Midbrain (tissue), 1 donor: Measurements from ENCODE around the gene STARD3.
A peak's percentile ranks its signal among the peaks of the same experiment; 100 is the strongest.

ENCODE experiments used
- DNase-seq: peaks from one replicate; lab custom pipeline; 2025; lab: John Stamatoyannopoulos, UW

Gene STARD3

DNA sequence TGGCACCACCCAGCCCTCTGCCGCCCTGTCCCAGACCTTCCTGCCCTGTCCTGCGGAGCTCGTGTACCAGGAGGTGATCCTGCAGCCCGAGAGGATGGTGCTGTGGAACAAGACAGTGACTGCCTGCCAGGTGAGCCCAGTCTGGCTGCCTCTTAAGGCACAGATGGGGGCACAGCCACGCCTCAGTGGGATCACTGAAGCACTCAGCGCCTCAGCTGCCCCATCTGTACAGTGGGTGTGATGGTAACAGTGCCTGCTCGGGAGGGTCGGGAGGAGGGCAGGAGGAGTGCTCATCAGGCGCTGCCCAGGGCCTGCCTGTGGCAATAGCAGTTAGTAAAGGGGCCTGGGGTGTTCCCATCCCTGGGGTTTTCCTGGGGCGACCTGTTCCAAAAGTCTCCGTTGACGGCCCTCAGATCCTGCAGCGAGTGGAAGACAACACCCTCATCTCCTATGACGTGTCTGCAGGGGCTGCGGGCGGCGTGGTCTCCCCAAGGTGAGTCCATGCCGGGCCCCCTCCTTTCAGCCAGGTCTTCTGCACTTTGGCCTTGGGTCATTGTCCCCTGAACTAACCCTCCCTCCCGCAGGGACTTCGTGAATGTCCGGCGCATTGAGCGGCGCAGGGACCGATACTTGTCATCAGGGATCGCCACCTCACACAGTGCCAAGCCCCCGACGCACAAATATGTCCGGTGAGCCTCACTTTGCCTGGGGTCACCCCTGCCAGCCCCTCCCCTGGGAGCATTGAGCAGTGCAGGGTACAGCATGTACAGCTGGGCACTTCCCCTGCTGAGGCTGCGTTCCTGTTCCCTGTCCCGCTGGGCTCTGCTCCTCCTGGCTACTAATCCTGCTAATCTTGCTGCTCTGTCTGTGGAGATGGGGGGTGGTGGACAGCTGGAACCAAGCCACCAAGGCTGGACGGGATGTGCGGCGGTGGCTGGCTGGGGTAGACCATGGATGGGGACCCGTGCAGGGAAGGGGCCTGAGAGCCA is 23.7 kb downstream of the STARD3 start:
- no peak for DNase-seq

DNA sequence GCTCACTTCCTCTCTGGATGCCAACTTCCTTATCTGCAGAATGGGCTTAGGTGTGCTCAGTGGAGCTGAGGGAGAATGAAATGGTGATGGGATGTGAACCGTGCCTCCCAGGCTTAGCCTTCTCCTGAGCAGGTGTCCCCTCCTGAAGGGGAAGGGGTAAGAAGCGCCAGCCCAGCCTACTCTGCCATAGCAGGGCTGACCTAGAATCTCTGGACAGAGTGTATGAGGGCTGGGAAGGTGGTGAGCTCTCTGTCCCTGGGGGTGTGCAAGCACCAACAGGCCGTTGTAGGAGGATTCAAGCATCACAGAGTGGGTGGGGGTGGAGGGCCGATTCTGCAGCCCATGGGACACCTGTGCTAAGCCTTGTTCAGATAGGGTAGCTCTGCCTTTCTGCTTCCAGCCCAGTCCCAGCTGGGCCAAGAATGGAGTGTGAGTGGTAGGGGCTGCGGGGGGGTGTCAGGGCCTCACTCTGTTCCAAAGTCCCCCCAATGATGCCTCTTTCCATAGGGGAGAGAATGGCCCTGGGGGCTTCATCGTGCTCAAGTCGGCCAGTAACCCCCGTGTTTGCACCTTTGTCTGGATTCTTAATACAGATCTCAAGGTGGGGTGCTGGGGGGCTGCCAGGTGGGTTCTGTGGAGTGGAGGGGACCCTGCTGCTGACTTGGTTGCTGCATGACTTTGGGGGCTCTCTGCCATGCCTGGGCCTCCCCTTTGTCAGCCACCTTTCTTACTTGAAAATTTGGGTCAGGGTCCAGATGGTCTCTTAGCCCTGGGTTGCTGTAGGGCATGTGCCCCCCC is 25.0 kb downstream of the STARD3 start:
- no peak for DNase-seq

DNA sequence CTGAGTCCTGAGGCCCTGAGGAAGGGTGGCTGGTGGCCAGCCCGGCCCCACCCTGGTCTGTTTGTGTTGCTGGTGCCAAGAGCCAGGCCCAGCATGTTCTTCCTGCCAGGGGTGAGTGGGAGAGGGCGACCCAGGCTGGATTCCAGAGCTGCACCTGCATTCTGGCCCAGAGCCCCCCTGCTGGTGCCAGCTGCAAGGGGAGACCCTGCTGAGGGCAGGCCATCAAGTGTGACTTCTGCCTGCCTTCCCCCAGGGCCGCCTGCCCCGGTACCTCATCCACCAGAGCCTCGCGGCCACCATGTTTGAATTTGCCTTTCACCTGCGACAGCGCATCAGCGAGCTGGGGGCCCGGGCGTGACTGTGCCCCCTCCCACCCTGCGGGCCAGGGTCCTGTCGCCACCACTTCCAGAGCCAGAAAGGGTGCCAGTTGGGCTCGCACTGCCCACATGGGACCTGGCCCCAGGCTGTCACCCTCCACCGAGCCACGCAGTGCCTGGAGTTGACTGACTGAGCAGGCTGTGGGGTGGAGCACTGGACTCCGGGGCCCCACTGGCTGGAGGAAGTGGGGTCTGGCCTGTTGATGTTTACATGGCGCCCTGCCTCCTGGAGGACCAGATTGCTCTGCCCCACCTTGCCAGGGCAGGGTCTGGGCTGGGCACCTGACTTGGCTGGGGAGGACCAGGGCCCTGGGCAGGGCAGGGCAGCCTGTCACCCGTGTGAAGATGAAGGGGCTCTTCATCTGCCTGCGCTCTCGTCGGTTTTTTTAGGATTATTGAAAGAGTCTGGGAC is 25.8 kb downstream of the STARD3 start:
- DNase-seq: no peak

DNA sequence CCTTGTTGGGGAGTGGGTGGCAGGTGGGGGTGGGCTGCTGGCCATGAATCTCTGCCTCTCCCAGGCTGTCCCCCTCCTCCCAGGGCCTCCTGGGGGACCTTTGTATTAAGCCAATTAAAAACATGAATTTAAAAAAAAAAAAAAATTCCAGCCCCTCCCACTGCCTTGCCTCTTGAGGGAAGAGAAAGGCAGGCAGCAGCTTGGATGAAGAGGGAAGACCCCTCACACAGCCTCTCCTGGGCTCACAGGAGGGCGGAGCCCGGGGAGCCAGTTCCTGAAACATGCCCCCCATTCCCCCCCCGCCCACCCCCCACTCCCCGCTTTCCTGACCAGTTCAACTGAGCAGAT is 26.4 kb downstream of the STARD3 start:
- DNase-seq: no peak

DNA sequence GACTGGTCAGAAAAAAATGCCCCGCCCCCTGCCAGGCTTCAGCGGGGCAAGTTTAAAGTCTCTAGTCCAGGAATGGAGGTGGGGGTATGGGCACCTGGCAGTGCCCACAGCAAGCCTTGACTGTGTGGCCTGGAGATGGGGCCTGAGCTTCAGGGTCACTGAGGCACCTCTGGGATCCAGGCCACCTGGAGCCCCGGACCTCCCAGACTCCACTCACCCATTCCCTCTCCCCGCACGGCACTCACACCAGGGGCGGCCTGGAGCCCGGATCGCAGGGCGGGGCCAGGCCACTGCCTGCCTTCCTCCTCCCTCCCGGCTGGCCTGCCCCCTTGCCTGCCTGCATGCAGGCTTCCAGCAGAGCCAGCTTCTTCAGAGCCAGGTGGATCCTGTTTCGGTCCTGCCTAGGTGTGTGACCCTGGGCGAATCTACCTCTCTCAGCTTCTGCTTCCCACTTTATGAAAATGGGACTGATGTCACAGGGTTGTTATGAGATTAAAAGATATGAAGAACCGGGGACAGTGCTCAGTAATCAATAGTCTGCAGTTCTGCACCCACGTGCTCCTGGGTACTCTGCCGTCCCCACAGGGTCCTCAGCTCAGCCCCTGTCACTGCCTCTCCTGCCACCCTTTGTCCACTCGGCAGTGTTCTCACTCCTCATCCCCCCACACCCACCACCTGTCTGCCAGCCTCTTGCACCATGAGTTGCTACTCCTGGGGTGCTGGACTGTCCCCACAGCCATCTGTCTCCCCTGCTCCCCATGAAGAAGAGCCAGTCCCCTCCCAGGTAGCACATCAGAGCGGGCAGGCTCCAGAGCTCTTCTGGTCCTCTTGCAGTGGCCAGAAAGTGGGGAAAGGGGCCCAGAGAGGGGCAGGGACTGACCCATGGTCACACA is 27.0 kb downstream of the STARD3 start:
- DNase-seq: no peak

DNA sequence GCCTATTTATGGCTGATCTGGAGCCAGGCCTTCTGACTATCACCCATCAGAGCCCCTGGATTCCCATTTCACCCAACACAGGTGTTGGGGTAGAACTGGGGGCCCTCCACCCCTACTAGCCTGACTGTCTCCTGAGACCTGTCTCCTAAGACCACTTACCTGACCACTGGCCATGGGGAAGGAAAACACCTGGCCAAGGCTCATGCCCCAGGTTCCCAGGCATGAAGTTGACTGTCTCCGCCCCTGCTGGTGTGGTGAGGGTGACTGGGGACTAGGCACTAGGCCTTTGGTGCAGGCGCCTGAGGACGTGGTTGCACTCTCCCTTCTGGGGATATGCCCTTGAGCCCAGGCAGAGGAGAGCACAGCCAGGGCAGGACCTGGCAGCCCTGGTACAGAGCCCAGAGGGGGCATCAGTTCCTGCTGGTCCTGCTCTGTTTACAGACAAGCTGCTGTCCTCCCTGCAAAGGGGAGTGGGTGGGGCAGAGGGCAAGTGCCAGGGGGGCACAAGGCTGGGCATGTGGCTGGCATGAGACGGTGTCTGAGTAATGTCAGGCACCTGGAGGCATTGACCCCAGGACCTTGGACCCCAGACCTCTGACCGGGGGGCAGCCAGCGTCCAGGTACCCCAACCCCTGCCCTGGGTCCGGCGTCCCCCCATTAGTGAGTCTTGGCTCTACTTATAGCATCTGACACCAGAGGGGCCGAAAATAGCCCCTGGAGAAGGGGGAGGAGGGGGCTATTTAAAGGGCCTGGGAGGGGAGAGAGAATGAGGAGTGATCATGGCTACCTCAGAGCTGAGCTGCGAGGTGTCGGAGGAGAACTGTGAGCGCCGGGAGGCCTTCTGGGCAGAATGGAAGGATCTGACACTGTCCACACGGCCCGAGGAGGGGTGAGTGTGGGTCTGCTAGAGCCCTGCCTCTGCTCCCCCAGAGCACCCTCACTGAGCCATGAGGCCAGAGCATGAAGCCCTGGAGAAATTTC is 27.9 kb downstream of the STARD3 start, which contains the start of gene TCAP:
TSS of gene TCAP (plus strand) at position 769 of the 981 bp plus-strand sequence. CDS start at position 780, 11 bp downstream.
- DNase-seq: no peak

DNA sequence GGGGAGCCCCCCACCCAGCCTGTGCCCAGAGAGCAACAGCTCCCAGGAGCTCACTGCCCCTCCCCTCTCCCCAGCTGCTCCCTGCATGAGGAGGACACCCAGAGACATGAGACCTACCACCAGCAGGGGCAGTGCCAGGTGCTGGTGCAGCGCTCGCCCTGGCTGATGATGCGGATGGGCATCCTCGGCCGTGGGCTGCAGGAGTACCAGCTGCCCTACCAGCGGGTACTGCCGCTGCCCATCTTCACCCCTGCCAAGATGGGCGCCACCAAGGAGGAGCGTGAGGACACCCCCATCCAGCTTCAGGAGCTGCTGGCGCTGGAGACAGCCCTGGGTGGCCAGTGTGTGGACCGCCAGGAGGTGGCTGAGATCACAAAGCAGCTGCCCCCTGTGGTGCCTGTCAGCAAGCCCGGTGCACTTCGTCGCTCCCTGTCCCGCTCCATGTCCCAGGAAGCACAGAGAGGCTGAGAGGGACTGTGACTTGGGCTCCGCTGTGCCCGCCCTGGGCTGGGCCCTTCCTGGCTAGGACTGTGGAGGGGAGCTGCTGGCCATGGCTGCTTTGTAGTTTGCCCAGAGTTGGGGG is 28.8 kb downstream of the STARD3 start:
- peak; percentile 50 for DNase-seq

DNA sequence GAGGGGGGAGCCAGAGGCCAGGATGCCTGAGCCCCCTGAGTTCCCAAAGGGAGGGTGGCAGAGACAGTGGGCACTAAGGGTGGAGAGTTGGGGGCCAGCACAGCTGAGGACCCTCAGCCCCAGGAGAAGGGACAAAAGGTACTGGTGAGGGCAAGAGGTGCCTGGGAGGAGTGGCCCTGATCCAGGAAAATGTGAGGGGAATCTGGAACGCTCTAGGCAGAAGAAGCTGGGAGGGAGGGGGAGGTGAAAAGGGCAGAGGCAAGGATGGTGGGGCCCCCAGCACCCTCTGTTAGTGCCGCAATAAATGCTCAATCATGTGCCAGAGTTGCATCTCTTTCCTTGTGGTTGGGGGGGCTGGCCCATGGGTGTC is 29.3 kb downstream of the STARD3 start:
- peak; percentile 59 for DNase-seq

DNA sequence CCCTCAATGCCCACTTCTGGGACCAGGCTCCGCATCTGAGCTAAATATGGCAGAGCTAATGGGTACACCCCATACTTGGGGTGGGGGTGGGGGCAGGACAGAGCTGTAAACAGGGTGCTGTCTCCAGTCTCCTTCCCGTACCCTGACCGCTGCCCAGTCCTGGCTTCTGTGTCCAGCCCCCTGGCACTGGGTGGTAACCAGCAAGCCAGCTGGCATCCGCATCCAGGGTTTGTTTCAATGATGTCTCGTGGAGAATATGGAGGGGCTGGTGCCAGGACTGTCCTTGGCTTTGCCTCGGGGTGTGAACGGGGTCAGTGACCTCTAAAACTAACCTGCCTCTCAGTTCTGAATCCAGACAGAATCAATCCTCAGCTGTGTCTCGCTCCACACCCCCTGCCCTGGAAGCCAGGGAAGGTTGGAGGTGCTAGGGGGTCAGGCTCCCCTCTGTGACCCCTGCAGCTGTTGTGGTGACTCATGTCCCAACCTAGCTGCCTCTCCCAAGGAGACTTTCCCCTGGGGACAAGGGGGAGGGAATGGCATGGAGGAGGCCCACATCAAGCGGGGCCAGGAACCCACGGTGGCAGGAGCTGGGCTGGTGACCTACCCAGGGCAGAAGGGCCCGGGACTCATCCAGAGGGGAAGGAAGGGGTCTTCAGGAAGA is 29.8 kb downstream of the STARD3 start:
- peak; percentile 59 for DNase-seq

DNA sequence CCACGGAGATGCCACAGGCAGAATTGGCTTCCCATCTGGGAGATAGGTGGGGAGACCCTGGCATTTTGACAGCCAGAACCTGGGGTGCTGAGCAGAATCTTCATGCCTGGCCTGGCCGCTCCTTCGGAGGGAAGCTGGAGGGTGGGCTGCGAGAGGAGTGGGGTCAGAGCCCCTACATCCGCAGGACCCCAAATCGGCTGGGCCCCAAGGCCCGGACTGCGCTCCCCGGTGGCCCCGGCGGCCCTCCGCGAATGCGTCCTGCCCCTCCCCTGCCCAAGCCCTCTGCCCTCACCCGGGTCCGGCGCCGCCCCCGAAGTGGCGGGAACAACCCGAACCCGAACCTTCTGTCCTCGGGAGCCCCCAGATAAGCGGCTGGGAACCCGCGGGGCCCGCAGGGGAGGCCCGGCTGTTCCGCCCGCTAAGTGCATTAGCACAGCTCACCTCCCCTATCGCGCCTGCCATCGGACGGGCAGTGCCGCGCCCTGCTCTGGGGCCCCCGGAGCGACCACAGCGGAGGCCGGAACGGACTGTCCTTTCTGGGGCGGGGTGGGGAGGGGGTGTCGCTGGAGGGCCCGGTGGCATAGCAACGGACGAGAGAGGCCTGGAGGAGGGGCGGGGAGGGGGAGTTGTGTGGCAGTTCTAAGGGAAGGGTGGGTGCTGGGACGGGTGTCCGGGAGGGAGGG is 30.5 kb downstream of the STARD3 start:
- DNase-seq: no peak

DNA sequence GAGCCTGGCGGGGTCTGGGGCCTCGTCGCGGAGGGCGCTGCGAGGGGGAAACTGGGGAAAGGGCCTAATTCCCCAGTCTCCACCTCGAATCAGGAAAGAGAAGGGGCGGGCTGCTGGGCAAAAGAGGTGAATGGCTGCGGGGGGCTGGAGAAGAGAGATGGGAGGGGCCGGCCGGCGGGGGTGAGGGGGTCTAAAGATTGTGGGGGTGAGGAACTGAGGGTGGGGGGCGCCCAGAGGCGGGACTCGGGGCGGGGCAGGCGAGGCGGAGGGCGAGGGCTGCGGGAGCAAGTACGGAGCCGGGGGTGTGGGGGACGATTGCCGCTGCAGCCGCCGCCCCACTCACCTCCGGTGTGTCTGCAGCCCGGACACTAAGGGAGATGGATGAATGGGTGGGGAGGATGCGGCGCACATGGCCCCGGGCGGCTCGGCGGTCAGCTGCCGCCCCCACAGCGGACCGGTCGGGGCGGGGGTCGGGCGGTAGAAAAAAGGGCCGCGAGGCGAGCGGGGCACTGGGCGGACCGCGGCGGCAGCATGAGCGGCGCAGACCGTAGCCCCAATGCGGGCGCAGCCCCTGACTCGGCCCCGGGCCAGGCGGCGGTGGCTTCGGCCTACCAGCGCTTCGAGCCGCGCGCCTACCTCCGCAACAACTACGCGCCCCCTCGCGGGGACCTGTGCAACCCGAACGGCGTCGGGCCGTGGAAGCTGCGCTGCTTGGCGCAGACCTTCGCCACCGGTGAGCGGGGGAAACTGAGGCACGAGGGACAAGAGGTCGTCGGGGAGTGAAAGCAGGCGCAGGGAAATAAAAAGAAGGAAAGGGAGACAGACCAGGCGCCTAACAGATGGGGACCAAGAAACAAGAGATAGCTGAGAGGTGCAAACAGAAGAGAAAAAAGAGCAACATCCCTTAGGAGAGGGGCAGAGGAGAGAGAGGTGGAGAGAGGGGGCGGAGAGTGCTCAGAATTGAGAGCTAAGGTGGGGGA is 31.3 kb downstream of the STARD3 start, which contains the start of gene PNMT:
TSS of gene PNMT (plus strand) at position 509 of the 980 bp plus-strand sequence. CDS start at position 532, 23 bp downstream.
- peak; percentile 19 for DNase-seq

DNA sequence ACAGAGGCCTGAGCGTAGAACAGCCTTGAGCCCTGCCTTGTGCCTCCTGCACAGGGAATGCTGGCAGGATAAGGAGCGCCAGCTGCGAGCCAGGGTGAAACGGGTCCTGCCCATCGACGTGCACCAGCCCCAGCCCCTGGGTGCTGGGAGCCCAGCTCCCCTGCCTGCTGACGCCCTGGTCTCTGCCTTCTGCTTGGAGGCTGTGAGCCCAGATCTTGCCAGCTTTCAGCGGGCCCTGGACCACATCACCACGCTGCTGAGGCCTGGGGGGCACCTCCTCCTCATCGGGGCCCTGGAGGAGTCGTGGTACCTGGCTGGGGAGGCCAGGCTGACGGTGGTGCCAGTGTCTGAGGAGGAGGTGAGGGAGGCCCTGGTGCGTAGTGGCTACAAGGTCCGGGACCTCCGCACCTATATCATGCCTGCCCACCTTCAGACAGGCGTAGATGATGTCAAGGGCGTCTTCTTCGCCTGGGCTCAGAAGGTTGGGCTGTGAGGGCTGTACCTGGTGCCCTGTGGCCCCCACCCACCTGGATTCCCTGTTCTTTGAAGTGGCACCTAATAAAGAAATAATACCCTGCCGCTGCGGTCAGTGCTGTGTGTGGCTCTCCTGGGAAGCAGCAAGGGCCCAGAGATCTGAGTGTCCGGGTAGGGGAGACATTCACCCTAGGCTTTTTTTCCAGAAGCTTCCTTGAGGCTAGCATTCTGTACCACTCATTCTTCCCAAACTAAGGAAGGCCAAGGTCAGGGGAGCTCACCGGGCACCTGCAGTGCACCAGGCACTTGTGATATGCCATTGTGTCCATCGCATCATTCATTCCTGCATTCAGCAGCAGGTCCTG is 33.2 kb downstream of the STARD3 start:
- DNase-seq: no peak

DNA sequence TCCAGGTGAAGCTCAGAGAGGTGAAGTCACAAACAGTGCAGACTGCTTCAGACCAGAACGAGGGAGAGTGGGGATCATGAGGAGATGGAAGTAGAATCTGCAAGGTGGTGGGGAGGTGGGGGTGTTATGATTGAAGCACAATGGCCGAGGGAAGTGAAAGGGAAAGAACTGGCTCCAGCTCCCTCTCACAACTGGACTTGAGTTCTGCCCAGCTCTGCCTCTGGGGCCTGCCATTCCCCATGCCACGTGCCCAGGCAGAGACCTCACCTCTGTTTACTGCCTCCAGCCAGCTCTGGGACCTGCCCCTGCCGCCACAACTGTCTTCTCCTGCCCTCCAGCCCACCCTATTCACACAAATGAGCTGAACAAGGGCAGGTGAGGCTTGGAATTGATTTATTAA is 33.8 kb downstream of the STARD3 start:
- no peak for DNase-seq

DNA sequence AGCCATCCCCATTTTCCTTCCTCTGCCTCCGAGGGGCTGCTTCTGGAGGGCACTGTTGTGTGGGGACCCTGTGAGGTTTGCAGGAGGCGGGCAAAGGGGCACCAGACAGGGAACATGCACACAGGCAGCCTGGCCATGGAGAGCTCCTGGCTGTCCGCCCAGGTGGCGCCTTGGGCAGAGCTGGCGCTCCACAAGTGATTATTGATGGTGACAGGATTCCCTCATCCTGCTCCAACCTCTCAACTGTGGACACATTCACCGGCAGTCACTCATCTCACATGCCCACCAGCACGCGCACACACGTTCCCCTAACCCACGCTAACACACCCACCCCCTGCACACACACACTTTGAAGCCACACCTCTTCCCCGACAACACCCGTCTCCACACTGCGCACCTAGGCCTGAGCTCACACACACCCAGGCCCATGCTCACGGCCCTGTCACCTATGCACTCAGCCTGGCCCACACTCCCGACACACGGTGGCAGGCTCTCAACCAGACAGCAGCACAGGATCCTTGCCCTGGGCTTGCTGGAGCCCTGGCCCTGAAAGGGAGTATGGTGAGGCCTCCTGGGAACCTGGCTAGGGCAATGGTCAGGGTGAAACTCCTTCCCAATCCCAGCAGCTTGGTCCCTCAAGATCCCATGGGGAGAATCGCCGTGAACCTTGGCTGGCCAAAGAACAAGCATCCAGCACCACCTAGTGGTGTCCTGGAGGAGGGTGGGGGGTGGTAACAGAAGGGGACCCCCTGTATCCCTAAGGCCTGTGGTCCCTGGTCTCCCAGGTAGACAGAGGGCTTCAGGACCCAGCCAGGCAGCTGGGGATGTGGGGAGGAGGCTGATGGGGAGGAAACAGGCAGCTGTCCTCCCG is 34.9 kb downstream of the STARD3 start:
- DNase-seq: no peak
